HG03460 (cell line): ENCODE results near the gene TEX13C.
"Not testable (repeated sequence)": the region's sequence is repeated elsewhere in the genome, so short reads cannot be mapped to it uniquely, and the experiment has no call there.

ENCODE experiments used
- ATAC-seq: cut with Tn5 transposase; IDR thresholded peaks from one replicate; pipeline ENCODE4 v1.9.1; 2021; ENCODE audit not compliant: unreplicated experiment

The TEX13C gene

DNA sequence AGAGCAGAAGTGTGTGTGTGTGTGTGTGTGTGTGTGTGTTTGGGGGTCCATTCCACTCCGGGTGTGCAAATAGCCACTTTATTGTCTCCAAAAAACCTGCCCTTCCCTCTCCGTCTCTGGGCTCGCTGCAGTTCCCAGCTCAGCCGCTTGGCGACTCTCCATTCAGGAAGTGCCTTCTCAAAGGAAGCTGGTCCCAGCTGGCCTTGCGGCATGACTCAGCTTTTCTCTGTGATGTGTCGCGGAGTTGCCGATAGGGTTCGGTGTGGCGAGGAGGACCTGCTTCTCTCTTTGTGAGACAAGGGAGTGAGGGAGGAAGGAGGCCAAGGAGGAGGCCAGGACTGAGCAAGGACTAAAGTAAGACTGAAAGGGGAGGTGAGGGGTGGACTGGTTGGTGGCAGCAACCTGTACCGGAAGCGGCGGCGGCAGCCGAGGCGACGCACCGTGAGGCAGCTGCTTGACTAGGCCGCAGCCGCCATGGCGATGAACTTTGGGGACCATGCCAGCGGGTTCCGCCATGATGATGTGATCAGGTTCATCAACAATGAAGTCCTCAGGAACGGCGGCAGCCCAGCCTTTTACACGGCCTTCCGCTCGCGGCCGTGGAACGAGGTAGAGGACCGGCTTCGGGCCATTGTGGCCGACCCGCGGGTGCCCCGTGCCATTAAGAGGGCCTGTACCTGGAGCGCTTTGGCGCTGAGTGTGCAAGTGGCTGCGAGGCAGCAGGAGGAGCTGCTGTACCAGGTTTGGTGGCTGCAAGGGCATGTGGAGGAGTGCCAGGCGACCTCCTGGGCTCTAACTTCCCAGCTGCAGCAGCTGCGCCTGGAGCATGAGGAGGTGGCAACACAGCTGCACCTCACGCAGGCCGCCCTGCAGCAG, at the start of gene TEX13C:
Gene TEX13C, plus strand, starts transcription at position 226 of the 876 bp plus-strand sequence. Its CDS starts 249 bp downstream, at position 475.
- no peak for ATAC-seq

DNA sequence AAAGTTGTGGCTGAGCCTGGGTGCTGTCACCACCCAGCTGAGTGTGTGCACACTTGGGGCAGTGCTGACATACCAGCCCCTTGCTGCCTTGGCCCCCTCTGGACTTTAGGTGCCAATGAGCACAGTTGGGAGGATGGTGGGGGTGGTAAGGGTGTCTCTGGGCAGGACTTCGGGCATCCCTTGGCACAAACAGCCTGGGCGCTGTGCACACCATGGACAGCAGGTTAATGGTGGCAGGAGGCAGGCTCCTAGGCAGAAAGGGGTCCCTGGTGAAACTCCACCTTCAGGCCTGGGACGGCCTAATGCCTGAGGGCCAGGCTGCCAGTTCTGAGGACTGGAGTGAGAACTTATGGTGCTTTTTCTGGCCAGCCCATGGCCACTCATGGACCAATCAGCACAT, 32.4 kb upstream of the TEX13C start:
- ATAC-seq: no peak

DNA sequence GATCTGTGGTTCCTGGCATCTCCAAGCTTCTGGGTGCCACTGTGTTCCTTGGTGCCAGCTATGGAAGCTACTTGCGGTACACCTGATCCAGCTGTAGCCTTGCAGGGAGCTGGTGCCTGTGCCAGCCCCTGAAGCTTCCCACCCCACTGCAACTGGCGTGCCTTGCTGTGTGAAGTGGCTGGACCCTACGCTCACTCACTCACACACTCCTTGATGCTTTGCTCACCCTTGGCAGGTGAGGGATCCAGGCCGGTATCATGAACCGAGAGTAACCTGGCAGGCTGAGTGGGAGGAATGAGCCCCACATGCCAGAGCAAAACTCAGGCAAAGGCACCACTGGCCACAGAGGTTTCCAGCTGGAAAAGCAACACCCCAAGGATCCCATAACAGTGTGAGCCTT, 31.3 kb upstream of the TEX13C start:
- ATAC-seq: no peak

DNA sequence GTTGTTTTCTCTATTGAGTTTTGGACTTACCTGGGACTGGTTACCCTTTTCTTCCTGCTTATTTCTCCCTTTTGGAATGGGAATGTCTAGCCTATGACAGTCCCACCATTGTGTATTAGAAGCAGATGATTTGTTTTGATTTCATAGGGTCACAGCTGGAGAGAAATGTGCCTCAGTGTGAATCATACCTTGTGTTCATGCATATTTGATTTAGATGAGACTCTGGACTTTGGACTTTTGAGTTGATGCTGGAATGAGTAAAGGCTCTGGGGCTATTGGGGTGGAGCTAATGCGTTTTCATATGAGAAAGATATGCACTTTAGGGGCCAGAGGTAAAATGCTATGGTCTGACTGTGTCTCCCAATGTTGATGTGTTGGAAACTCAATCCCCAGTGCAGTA, 30.5 kb upstream of the TEX13C start:
- ATAC-seq: no peak

DNA sequence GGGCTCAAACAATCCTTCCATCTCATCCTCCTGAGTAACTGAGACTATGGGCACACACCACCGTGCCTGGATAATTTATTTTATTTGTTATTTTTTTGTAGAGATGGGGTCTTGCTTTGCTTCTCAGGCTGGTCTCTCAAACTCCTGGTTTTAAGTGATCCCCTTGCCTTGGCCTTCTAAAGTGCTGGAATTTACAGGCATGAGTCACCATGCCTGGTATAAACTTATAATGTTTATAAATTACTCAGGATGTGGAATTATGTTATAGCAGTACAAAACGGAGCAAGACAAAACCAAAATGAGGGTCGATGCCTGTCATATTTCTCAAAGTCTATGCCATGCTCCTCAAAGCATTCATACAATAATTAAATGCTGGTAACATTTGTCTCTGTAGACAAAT, 29.8 kb upstream of the TEX13C start:
- no peak for ATAC-seq

DNA sequence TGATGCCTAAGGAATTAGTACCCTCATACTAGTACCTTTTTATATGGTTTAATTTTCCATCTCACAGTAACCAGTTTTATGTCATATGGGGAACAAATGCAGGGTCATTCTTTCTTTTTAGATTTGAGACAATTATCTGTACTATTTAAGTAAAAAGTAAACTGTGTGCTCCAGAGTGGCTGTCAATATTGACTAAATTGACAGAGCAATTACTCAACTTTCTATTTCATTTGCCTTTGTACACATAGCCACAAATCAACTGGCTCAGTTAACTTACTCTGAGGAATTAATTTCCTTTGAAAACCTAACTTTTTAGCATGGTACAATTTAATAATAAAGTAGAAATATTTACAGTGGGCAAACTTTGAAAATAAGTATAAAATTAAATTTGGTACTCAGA, 28.5 kb upstream of the TEX13C start:
- ATAC-seq: no peak

DNA sequence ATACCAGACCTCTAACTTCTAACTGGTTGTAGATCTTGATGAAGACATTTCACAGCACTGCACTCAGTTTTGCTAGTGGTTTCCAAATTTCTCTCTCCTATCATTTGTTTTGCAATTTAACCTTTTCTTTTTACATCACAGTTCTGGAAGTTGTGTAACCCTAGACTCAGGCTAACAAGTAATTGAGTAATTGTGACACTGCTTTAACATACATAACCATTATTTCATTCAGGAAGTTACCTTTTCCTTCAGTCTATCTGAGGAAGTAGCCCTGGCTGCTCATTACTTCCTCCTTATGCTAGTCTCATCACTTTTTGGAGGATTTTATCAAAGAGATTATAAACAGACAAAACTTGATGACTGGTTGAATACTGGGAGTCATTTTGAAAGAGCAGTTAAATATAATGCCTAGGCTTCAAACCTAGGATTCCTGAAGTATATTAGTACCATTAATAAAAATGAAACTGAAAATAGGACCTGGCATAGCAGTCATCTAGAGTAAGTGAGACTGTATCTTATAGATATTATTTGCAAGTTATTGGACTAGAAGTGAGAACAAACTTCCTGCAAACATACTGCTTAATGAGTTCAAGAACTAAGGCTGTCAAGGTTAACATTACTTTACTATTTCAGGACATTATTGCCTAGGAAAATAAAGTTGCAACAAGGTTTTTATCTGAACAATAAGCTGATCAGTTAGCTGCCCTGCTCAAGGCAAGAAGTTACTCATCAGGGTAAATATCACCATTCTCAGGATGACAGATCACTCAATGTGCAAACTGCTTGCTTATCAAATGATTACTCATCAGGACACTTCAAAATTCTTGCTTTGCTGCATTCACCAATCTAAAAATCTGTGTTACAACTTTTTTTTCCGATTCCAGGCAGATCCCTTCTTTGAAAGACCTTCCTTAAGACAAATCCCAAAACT, 25.6 kb upstream of the TEX13C start:
- ATAC-seq: peak; percentile 53

DNA sequence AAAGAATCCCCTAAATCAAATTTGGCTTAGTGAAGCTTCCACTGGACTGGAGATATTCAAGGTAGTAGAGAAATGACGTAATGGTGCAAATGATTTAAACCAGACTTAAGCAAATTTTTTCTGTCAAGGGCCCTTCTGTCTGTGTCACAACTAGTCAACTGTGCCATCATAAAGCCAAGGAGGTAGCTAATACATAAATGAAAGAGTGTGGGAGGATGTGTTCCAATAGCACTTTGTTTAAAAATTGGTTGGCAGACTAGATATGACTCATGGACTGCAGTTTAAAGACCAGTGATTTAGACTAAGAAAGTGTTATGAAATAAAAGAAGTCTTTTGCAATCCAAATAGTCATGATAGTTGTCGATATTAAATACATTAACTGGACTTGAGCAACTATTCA, 24.3 kb upstream of the TEX13C start:
- ATAC-seq: peak; percentile 78

DNA sequence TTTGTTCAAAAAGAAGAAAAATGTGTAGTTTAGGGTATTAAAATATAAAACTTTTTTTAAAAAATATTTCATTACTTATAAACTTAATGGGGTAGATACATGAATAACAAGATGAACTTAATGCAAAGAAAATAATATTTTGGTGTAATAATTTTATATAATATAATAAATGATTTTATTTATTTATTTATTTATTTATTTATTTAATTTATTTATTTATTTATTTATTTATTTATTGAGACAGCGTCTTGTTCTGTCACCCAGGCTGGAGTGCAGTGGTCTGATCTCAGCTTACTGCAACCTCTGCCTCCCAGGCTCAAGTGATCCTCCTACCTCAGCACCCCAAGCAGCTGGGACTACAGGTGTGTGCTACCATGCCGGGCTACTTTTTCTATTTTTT, 20.8 kb upstream of the TEX13C start:
- ATAC-seq: no peak

DNA sequence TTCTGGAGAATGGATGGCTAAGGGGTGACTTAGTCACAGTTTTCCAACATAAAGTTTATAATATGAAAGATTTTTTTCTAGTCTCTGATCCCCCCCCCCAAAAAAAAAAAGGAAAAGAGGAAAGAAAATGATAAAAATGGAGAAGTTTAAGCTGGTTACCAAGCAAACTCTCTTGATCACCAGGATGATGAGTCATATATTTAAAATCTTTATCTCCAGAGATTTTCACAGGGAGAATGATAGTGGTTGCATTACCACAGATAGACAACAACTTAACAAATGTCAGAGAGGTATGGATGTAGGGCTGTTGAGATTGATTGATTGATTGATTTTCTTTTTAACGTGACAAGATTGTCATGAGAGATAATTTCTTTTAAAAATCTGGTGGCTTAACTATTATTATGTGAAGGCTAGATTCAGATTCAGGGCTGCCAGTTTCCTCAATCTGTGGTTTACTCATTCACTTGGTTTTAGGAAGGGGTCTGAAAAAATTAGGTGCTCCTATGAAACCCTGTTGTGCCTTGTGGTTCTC, 13.3 kb upstream of the TEX13C start:
- no peak for ATAC-seq

DNA sequence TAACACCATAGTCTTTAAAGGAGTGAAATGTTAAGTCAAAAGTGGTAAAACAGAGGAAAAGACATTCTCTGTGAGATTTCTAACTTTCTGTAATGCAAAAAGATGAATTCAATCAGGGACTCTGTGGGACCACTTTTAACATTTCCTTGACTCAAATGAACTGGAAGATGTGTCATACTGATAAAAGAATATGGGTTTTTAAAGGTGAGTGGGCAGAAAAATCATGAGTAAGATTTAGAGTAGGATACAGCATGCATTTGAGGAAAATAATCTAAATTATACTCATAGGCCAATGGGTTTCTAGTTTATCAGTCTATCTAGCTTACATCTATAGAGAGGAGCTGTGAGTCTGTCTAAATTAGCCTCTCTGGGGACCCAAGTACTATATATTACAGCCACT, 11.0 kb upstream of the TEX13C start:
- no peak for ATAC-seq

DNA sequence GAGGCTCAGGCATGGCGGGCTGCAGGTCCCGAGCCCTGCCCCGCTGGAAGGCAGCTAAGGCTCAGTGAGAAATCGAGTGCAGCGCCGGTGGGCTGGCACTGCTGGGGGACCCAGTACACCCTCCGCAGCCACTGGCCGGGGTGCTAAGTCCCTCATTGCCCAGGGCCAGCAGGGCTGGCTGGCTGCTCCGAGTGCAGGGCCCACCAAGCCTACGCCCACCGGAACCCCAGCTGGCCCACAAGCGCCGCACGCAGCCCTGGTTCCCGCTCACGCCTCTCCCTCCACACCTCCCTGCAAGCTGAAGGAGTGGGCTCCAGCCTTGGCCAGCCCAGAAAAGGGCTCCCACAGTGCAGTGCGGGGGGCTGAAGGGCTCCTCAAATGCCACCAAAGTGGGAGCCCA, 505 bp upstream of the TEX13C start:
- ATAC-seq: not testable (repeated sequence)

DNA sequence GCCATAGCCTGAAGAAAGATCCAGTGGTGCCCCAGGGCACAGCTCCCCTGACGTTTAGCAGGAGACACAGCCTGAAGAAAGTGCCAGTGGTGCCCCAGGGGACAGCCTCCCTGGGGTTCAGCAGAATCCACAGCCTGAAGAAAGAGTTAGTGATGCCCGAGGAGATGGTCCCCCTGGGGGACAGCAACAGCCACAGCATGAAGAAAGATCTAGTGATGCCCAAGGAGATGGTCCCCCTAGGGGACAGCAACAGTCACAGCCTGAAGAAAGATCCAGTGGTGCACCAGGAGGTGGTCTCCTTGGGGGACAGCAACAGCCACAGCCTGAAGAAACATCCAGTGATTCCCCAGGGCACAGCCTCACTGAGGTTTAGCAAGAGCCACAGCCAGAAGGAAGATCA, 2.8 kb downstream of the TEX13C start:
- ATAC-seq: no peak

DNA sequence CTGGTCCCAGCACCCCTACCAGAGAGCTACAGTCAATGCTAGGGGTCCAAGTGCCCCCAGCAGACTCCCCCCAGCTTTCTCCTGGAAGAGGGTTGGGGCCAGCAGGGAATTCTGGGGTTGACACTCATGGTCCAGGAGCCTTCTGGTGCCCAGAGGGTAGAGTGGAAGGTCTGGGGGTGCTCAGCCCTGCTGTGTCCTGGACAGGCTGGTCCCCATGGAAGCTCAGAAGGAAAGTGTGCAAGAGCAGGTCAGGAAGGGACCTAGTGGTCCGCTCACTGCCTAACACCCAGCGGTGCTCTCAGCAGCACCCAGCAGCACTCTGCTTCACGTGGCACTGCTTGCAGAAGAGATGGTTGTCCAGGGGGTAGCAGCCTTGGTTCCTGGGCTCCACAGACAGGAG, 6.9 kb downstream of the TEX13C start:
- no peak for ATAC-seq

DNA sequence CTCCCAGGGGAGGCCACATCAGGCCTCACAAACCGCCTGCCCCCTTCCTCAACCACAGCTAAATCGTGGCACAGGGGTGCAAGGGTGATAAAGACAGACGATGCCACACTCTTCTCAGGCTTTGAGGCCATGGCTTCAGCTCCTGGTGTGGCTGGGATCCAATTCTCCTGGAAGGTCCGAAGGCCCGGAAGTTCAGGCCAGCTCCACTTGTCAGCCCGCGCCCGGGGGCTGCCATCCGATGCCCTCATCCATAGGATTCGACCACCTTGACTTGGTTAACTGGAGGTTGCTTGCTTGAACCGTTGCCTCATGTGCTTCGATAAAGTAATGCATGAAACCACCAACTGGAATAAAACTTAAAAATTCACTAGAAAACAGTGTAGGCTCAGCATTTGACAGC, 8.2 kb downstream of the TEX13C start:
- ATAC-seq: no peak

DNA sequence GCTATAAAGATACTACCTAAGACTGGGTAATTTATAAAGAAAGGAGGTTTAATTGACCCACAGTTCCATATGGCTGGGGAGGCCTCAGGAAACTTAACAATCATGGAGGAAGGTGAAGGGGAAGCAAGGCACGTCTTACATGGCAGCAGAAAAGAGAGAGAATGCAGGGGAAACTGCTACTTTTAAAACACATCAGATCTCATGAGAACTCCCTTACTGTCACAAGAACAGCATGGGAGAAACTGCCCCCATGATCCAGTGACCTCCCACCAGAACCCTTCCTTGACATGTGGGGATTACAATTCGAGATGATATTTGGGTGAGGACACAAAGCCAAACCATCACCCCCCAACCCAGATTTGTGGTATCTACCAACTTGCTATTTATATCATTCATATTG, 13.9 kb downstream of the TEX13C start:
- no peak for ATAC-seq

DNA sequence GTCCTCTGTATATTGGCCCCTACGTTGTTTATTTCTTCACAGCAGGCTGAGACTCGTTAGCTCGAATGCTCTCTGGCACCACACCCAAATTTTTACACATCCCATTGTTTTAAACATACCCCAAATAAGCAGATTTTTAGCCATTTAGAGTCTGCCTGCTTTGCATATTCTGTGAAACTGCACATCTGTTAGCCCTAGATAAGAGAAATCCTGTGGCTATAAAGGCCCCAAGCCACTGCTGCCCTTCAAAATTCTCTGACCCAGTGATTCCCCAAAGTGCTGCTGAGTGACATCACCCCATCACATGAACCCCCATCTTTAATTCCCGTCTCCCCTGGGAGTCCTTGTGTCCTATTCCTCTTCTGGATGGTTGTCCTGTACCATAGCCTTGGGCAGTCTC, 20.8 kb downstream of the TEX13C start:
- no peak for ATAC-seq

DNA sequence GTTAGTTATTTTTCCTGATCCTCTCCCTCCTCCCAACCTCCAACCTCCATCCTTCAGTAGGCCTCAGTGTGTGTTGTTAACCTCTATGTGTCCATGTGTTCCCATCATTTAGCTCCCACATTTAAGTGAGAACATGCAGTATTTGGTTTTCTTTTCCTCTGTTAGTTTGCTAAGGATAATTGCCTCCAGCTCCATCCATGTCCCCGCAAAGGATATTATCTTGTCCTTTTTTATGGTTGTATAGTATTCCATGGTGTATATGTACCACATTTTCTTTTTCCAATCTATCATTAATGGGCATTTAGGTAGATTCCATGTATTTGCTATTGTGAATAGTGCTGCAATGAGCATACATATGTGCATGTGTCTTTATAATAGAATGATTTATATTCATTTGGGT, 54.5 kb downstream of the TEX13C start:
- no peak for ATAC-seq
